ENCODE measurements around the gene LILRA6.
A peak's percentile ranks its signal among the peaks of the same experiment; 100 is the strongest.
"Not testable (repeated sequence)": the region's sequence is repeated elsewhere in the genome, so short reads cannot be mapped to it uniquely, and the experiment has no call there.

Gene LILRA6

DNA sequence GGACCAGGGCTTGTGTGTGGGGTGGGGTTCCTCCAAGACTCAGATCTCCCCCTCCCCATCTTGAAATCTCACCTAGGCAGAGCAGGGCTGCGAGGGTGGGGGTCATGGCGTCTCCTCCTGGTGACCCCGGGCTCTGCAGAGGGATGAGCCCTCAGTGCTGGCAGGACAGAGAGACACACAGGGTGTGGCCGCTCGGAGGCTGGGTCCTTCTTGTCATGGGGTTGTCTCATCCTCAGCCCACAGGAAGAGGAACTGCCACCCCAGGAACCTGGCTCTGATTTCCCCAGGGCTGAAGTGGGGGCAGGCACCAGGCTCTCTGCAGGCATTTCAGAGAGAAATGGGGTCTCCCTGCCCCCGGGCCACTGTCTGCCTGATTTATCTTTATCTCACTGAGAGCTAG is at the start of gene LILRA6:
TSS of gene LILRA6 (minus strand) at position 145 of the 400 bp plus-strand sequence.
- DNase-seq (ENCODE audit: low read depth) = not testable (repeated sequence)

DNA sequence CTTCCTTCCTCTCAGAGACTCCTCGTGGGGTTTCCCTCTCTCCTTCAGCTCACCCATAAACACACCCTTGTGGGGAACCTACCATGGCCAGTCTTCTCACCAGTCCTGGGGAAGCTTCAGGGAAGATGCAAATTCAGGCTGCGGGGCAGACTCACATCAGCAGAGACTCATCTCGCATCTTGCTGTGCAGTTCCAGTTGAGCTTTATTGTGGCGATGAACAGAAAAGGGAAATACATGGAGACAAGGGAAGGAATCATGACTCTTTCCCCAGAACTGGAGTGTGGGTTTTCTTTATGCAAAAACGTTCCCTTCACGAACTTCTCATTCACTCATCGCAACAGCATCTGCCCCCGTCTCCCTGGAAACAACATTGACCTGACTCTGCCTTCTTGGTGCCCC is 46.6 kb upstream of the LILRA6 start:
- DNase-seq (ENCODE audit: low read depth) = not testable (repeated sequence)

GRCh38 chr19:54287456-54287855 is 44.9 kb upstream of the LILRA6 start:
- DNase-seq (ENCODE audit: low read depth) = peak; percentile 9

DNA sequence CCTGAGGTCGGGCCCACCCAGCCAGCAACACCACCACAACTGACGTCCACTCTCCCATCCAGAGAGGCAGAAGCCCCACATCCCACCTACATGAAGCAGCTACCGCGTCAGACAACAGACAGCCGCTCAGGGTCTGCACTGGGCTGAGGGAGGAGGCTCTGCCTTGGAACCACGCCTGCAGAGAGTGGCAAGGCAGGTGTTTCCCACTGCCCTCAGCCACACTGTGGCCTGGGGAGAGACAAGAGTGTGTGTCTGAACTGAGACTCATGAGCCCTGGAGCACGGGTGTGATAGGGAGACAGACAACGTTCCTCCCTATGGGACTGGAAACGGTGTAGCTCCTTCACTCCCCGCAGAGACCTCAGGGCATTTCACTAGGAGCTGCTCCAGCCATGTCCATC is 43.7 kb upstream of the LILRA6 start:
- DNase-seq (ENCODE audit: low read depth) = not testable (repeated sequence)

GRCh38 chr19:54285427-54286056 is 43.0 kb upstream of the LILRA6 start:
- DNase-seq (ENCODE audit: low read depth) = not testable (repeated sequence)

- no peak for DNase-seq (ENCODE audit: low read depth)
Measured at GRCh38 chr19:54282686-54283470, 40.3 kb upstream of the LILRA6 start.

DNA sequence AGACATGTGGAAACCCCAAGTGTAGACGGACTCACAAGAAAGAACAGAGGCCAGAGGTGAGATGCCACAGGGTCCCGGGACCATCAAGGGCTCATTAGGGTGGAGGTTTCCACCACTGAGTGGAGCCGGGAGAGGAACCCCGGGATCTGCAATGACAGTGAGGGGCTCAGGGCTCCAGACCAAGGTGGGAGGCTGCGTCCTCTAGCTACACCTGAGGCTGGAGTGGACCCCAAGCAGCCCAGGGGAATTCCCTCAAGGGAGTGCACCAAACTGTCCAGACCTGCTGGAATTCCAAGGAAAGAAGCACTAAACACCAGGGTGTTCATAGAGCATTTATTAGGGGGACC is 39.1 kb upstream of the LILRA6 start:
- DNase-seq (ENCODE audit: low read depth) = not testable (repeated sequence)

- no peak for DNase-seq (ENCODE audit: low read depth)
Measured at GRCh38 chr19:54281007-54281728, 38.6 kb upstream of the LILRA6 start, which contains the start of gene LILRB2. Gene LILRB2 (minus strand): TSS chr19:54281110. CDS start chr19:54280496, 614 bp downstream.

GRCh38 chr19:54280441-54280840 is 37.9 kb upstream of the LILRA6 start:
- DNase-seq (ENCODE audit: low read depth) = not testable (repeated sequence)

- DNase-seq (ENCODE audit: low read depth) = not testable (repeated sequence)
Measured at GRCh38 chr19:54280025-54280424, 37.4 kb upstream of the LILRA6 start.

DNA sequence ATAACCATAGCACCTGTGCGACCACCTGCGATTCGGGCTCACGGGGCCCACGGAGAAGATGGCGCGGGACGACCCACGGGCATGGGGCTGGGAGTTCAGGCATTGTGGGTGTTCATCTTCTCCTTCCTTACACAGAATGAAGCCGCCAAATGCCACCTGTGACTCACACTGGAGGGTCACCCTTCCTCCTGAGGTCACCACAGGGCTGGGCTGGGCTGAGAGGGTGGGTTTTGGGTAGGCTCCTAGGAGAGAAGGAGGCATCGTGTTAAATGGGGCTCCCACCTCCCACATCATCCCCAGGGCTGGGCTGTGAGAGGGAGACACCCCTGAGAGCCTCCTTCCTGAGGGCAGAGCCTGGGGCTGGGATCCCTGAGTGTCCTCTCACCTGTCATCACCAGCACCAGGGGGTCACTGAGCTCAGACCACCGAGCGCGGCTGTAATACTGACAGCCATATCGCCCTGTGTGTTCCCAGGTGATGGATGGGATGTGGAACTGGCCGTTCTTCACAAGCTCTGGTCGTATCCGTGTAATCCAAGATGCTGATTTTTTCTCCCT is 36.9 kb upstream of the LILRA6 start:
- no peak for DNase-seq (ENCODE audit: low read depth)

DNA sequence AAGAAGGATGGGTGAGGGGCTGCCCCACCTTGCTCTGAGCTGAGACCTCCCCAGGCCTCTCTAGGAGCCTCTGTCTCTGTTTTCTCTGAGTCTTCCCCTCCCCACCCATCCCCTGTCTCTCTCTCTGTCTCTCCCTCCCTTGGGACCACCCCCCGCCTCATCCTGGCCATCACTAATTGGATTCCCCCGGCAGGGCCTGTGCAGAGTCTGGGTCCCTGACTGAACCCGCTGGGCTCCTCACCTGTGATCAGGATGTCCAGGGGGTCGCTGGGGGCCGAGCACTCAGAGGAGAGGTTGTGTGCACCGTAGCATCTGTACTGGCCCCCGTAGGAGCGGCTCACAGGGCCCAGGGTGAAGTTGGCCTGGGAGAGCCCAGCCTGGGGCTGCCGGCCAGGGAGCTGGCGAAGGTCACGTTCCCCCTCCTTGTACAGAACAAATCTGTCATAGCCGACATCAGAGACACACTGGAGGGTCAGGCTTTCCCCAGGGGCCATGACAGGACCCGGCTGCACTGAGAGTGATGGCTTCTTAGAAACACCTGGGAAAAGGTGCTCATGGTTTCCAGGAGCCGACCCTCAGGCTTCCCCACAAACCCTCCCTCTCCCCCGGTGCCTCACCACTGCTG is 36.1 kb upstream of the LILRA6 start:
- not testable (repeated sequence) for DNase-seq (ENCODE audit: low read depth)

- not testable (repeated sequence) for DNase-seq (ENCODE audit: low read depth)
Measured at GRCh38 chr19:54278056-54278455, 35.5 kb upstream of the LILRA6 start.

- DNase-seq (ENCODE audit: low read depth) = not testable (repeated sequence)
Measured at GRCh38 chr19:54277111-54277615, 34.6 kb upstream of the LILRA6 start.

DNA sequence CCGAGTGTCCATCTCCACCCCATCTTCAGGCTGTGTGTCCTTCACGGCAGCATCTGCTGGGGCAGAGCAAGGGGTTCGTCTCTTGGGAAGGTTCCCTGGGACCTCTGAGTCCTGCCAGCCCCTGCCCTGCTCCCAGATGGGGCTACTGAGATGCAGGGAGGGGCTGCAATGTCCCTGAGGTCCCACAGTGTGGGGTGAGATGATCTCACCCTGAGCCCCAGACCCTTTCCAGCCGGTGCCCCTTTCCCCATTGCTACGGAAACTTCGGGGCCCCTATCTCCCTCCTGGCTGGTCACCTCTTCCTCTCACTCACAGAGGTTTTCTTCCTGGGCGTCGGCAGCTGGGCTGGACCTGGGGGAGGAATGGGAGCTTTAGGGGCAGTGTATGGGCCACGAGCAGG is 33.4 kb upstream of the LILRA6 start:
- DNase-seq (ENCODE audit: low read depth) = no peak

GRCh38 chr19:54274516-54274915 is 31.9 kb upstream of the LILRA6 start:
- not testable (repeated sequence) for DNase-seq (ENCODE audit: low read depth)

GRCh38 chr19:54273821-54274220 is 31.2 kb upstream of the LILRA6 start:
- no peak for DNase-seq (ENCODE audit: low read depth)

DNA sequence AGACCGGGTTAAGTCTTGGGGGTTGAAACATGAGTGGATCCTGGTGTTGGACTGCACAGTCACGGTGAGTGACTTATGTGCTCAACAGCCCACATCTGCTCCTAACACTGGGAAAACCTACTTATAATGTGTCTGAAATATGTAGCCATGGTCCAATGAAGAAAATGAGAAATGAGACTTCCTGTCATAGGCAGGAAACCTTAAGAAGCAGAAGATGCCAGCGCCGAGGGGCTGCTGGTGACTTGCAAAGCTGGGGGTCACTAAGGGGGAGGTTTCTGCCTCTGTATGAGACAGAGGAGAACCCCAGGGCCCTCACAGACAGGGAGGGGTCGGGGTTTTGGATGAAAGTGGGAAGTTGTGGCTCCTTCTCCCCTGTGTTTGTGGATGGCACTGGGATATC is 29.6 kb upstream of the LILRA6 start:
- not testable (repeated sequence) for DNase-seq (ENCODE audit: low read depth)

GRCh38 chr19:54271587-54271986 is 29.0 kb upstream of the LILRA6 start:
- DNase-seq (ENCODE audit: low read depth) = not testable (repeated sequence)

- DNase-seq (ENCODE audit: low read depth) = no peak
Measured at GRCh38 chr19:54271106-54271505, 28.5 kb upstream of the LILRA6 start.

DNA sequence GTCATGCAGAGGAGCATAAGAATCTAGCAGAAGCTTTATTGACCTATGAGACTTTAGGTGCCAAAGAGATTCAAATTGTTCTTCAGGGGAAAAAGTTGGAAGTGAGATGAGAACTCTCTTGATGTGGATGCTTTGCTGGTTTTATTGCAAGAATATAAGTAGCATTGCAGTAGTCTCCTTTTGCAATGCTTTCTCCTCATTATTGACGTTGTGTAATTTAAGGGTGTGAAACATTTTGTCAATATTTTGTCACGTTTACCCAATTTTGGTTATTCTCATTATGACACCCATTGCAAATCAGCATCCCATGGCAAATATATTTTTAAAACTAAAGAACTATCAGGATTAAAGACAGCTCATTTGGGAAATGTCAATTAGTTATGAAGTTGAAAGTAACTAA is 26.3 kb upstream of the LILRA6 start:
- DNase-seq (ENCODE audit: low read depth) = no peak

GRCh38 chr19:54266133-54266532 is 23.5 kb upstream of the LILRA6 start:
- DNase-seq (ENCODE audit: low read depth) = peak; percentile 65

Measured in iris pigment epithelial cell (primary cell).